H1 (cell line): ENCODE data around the gene SLC25A11. TPM values are rescaled to one million over a fixed set of nuclear protein-coding genes. Genes with fewer than 3 reads are reported as not detected.

Experiments
- ATF2 ChIP-seq: IDR thresholded peaks from 2 replicates; pipeline ENCODE4 v1.6.1; 2012; ENCODE audit warnings: low read length, inconsistent platforms
- polyA plus RNA-seq, 7 experiments: library from polyadenylated mRNA; depleted of rRNA in 3 of 7; stranded (reverse) in 5 of 7; unstranded in 2 of 7; fragments of >200 nt in 5 of 7; fragments of 200-250 nt in 2 of 7; gene quantifications; 1 replicate in 5 of 7; 2 replicates in 1 of 7; 4 replicates in 1 of 7; pipeline versions ENCODE4 v1.2.1 to v1.2.3, GENCODE V29; 2011 to 2013; ENCODE audit warnings: missing spikeins in 2 of 7, mixed read lengths in 2 of 7
- total RNA-seq: library from RNA; stranded (reverse); fragmentation: NEBNext Ultra II Directional; extraction: Animal tissue kit (Norgen Biotek cat#: 25700); gene quantifications from 2 replicates; pipeline ENCODE4 v1.2.1, GENCODE V29; 2021

Gene SLC25A11
- total and polyA plus RNA-seq, 2 of the 8 experiments (the other 6 are each of a cell fraction or from before 2014, with no cell fraction given), result 55.9 to 97.0 TPM

- 0 out of 2 replicates have a peak, but pooled peaks have one; percentile 20 for TF ChIP-seq ATF2
Observed at GRCh38 chr17:4986951-4987766, 47.3 kb upstream of the SLC25A11 start, which contains the start of gene CAMTA2 (continued).
